NCI-H1105 treated with DMSO at 0.1 percent for 48 hours (cell line): ENCODE results near the gene GGA1.
"Not testable (repeated sequence)": the region's sequence is repeated elsewhere in the genome, so short reads cannot be mapped to it uniquely, and the experiment has no call there.

ENCODE experiments used
- DNase-seq: peaks from one replicate; lab custom pipeline; 2025; lab: John Stamatoyannopoulos, UW

Gene GGA1

DNA sequence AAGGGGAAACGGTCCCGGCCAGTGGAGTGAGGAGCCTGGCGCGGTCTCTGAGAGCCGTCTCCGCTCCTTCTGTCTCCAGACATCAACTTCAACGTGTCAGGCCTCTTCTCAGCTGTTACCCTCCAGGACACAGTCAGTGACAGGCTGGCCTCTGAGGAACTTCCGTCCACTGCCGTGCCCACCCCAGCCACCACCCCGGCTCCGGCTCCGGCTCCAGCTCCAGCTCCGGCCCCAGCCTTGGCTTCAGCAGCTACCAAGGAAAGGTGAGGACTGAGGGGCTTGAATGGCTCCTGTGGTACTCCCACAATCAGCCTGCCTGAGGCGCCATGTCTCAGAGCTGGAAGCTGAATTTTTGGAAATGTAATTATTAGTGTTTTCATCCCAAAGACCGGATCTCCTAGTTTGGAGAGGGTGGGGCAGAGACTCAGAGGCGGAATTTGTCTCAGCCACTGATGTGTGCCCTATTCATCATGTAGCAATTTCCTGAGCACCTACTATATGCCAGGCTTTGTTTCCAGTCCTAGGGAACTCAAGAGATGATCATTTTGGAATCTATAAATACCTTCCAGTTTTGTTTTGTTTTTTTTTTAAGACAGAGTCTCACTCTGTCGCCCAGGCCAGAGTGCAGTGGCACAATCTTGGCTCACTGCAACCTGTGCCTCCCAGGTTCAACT lies 42.0 kb downstream of the GGA1 start:
- no peak for DNase-seq

DNA sequence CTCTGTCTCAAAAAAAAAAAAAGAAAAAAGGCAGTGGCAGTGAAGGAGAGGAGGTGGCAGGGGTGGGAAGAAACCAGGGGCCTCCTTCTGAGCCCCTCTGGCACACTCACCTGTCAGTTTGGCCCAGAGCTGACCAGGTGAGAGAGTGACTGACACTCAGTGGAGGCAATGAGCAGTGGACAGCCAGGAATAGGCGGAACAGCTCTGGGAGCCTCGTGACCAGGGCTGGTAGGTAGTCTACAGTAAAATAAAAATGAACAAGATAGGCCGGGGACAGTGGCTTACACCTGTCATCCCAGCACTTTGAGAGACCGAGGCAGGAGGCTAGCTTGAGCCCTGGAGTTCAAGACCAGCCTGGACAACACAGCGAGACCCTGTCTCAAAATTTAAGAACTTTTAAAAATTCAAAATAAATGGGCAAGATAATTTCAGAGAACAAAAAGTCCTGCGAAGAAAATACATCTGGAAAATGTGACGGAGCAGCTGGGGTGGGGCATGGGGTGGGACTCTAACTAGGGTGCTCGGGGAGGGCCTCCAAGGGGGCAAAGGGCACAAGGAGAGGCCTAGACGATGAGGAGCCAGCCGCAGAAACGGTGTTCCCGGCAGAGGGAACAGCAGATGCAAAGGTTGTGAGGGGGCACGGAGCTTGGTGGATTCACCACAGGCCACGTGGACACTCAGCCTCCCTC lies 46.1 kb downstream of the GGA1 start:
- no peak for DNase-seq

DNA sequence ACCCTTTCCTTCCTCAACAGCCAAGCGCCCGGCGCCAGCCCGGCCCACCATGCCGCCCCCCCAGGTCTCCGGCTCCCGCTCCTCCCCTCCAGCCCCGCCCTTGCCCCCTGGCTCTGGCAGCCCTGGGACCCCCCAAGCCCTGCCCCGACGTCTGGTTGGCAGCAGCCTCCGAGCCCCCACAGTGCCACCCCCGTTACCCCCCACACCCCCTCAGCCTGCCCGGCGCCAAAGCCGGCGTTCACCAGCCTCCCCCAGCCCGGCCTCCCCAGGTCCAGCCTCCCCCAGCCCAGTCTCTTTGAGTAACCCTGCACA lies 46.6 kb downstream of the GGA1 start:
- DNase-seq: no peak

DNA sequence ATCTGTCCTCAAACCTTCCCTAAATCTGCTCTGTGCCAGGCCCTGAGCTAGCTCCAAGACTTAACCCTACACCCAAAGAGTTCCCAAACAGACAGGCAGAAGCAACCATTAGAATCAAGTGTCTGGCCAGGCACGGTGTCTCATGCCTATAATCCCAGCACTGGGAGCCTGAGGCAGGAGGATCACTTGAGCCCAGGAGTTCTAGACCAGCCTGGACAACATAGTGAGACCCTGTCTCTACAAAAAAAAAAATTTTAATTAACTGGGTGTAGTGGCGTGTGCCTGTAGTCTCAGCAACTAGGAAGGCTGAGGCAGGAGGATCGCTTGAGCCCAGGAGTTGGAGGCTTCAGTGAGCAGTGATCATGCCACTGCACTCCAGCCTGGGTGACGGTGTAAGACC lies 47.9 kb downstream of the GGA1 start:
- DNase-seq: not testable (repeated sequence)

DNA sequence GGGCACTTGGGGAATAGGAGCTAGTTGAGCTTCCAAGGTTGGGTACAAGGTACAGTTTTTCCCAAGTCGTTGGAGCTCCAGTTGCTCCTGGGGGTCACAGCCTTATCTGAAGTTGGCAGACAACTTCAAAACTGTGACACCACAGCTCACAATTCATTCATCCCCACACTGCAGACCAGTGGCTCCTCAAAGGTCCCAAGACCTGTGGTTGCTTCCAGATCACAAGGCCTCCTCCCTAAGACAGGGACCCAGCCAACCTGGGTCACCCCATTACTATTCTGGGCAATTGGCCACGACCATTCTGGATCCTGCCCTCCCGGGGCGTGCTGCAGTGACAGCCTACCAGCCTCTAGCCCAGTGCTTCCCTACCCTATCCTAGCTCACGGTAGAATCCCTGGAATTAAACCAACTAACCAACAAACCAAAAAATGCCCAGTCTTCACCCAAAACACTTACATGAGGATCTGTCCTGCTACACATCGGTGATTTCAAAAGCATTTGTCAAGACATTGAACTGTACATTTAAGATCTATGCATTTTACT lies 49.0 kb downstream of the GGA1 start:
- DNase-seq: no peak

DNA sequence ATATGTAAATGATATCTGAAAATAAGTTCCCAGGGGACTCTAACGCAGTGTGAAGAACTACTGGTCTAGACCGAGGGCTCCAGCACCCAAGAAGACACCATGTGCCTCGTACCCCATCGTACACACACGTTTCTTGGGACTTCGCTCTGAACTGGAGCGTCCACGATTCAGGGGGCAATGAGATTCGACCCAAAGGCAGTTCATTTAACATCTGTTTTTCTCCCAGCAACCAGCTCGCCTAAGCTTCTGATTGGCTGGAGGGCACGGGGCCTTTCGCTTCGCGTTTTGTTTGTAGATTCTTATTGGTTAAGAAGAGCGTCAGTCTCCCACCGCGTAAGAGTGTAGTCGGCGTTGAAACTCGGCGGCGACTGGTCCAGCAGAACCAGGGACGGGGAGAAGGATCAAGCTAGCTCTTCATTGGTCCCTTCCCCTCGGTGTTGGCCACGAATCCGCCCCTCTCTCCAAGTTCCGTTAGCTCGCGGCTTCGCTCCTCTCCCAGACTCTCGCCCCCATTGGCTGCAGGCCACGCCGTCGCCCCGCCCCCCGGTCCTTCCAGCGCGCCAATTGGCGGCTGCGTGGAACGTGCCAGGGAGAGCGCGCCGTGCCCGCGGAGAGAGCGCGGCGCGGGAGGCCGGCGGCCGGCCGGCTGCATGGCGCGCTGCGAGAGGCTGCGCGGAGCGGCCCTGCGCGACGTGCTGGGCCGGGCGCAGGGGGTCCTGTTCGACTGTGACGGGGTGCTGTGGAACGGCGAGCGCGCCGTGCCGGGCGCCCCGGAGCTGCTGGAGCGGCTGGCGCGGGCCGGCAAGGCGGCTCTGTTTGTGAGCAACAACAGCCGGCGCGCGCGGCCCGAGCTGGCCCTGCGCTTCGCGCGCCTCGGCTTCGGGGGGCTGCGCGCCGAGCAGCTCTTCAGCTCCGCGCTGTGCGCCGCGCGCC lies 49.8 kb downstream of the GGA1 start, which contains the start of gene PDXP:
TSS of gene PDXP (plus strand) at position 591 of the 933 bp plus-strand sequence. CDS start at position 651, 60 bp downstream.
- peak; percentile 99 for DNase-seq

DNA sequence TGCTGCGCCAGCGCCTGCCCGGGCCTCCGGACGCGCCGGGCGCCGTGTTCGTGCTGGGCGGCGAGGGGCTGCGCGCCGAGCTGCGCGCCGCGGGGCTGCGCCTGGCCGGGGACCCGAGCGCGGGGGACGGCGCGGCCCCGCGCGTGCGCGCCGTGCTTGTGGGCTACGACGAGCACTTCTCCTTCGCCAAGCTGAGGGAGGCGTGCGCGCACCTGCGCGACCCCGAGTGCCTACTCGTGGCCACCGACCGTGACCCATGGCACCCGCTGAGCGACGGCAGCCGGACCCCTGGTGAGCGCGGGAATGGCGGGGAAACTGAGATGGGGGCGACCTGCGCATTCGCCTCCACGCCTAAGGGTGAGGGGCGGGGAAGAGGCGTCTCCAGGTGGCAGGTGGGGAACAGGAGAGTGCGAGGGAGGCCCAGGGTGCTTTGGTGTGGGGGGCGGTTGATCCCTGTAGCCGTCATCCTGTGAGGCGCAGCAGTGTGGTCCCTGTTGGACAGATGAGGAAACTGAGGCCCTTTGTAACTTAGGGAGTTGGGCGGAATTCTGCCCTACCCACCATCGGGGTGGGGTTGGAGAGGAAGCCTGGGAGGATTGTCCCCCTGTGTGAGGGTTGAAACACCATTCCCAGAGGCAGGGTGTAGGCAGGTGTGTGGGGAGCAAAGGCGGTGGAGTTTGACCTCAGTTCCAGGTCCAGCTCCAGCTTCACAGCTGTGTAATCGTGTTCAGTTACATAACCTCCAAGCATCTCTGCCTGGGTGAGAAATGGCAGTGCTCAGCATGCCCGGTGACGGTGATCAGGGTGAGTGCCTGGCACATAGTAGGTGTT lies 50.6 kb downstream of the GGA1 start:
- DNase-seq: no peak

DNA sequence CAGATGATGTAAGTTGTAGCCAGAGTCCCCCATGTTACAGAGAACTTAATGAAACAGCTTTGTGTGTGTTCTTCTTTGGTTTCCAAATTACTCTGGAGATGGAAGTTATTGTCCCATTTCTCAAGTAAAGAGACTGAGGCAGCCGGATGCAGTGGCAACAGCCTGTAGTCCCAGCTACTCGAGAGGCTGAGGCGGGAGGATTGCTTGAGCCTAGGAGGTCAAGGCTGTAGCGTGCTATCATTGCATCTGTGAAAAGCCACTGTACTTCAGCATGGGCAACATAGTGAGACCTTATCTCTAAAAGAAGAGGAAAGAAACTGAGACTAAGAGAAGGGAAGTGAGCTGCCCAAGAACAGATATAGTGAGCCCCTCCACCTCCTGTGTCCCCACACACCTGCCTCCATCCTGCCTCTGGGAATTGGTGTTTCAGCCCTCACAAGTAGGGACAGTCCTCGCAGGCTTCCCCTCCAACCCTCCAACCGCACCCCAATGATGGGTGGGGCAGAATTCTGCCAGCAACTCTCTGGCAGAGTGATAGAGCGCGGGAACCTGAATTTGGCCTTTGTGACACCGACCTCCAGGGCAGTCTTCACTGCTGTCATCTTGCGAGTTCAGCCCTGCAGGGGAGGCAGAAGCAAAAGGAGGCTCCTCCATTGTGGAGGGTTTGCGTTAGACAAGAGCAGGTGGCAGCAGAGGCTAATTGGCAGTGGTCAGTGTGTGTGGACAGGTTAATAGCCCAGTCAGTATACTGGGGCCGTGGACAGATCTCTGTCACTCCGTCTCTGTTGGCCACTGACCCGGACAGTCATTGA lies 51.5 kb downstream of the GGA1 start:
- no peak for DNase-seq

DNA sequence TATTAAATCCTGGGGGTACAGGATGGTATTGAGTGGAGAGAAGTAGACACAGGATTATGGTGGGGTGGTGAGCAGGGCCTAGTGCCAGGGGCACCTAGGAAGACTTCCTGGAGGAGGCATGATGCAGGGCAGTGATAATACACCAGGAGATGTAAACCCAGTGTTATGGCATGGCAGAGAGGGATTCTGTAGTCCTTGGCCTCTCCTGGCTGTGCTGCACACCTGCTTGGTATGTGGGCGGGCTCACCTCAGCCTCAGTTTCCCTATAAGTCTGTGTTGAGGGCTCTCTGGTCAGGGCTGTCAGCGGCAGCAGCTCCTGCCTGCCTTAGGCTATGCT lies 52.0 kb downstream of the GGA1 start:
- DNase-seq: no peak

DNA sequence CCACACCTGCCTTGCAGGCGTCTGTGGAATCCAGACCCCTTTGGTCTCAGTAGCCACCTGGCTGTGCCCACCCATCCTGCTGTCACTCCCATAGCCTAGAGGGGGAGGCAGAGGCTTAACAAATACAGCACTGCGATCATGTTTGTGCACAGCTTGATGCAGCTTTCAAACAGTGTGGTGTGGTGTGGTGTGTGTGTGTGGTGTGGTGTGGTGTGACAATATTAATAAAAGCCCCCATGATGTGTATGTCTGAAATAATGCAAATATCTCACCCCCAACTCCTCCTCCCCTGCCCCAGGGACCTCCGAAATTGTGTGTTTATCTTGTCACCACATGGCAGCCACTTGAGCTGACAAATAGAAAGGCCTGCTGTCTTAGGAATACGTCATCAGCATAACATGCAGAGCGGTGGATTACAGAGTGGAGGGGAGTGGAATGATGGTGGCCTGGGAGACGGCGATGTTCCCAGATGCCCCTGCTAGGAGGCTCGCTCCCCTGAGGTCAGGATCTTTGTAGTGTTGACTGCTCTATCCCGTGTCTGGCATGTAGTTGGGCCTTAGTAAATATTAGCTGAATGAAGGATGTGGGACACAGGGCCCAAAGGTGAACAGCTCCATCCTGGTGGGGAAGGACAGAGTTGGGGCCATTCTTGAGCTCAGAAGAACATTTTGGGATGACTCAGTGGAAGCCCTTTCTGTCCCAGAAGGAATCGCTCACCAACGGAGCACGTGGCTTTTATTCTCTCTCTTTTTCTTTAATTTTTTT lies 52.7 kb downstream of the GGA1 start:
- peak; percentile 3 for DNase-seq

DNA sequence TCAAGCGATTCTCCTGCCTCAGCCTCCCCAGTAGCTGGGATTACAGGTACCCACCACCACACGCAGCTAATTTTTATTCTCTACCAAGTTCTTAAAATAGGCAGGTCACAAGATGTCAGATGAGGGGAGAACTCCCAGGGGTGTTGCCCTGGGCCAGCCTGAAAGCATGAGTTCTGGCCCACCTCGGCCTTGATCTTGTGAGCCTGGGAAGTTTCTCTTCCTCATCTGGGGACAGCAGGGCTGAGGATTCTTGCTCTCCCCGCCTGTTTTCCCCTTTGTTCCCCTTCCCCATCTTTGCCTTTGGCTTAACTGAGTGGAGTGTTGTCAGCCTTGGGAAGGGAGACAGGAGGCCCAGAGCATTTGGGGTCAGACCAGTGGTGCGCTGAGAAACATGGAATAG lies 53.4 kb downstream of the GGA1 start:
- DNase-seq: no peak

DNA sequence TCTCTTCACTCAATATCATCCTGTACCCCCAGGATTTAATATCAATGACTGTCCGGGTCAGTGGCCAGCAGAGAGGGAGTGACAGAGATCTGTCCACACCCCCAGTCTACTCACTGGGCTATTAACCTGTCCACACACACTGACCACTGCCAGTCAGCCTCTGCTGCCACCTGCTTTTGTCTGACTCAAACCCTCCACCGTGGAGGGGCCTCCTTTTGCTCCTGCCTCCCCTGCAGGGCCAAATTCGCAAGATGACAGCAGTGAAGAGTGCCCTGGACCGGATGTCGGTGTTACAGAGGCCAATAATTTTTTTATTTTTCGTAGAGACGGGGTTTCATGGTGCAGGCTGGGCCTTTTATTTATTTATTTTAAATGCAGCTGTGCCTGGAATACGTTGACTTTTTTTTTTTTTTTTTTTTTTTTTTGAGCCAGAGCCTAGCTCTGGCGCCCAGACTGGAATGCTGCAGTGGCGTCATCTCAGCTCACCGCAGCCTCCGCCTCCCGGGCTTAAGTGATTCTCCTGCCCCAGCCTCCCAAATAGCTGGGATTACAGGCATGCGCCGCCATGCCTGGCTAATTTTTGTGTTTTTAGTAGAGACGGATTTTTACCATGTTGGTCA lies 55.0 kb downstream of the GGA1 start:
- no peak for DNase-seq

DNA sequence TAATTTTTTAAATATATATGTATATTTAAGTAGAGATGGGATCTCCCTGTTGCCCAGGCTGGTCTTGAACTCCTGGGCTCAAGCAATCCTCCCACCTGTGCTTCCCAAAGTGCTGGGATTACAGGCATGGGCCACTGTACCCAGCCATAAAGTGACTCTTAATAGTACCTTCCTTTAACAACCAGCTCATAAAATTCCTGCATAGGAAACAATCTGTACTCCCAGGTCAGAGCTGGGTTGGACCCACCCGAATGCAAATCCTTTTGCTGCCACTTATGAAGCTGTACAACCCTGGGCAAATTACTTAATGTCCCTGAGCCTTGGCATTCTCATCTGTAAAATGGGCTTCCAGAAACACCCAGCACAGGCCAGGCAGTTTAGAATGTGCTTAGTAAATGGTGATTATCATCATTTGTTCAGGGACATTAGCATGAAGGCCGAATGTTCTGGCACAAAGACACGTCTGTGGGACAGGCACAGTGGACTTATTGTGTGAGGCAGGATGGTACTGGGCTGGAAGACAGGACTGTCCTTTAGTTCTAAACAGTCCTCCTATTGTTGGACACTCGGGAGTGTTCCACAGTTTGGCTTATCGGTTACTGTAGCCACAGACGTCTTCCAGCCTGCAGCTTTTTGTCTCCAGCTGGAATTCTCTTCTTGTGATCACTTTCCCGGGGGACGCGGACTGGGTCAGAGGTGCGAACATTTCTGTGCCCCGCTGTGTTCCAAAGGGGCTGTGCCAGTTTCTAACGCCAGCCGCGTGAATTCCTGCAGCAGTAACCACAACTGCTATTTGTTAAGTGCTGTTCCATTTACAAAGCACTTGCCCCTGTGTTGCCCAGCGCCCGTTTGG lies 55.8 kb downstream of the GGA1 start:
- DNase-seq: no peak

DNA sequence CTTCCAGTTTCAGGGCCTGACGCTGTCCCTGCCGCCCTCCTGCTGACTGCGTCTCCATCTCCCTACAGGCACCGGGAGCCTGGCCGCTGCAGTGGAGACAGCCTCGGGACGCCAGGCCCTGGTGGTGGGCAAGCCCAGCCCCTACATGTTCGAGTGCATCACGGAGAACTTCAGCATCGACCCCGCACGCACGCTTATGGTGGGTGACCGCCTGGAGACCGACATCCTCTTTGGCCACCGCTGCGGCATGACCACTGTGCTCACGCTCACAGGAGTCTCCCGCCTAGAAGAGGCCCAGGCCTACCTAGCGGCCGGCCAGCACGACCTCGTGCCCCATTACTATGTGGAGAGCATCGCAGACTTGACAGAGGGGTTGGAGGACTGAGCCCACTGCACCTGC lies 56.9 kb downstream of the GGA1 start:
- DNase-seq: no peak

DNA sequence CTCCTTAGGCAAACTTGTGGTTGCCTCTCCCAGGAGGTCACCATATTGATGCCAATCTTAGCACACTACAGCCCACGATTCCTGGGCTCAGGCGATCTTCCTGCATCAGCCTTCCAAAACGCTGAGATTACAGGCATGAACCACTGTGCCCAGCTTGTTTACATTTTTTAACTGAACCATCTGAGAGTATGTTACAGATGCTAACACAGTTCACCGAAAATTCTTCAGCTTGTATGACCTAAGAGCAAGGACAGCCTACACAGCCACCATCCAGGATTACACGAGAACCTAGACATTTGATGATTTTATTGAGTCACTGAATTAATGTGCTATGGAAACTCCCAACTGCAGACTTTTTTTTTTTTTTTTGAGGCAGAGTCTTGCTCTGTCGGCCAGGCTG lies 61.0 kb downstream of the GGA1 start:
- DNase-seq: no peak

DNA sequence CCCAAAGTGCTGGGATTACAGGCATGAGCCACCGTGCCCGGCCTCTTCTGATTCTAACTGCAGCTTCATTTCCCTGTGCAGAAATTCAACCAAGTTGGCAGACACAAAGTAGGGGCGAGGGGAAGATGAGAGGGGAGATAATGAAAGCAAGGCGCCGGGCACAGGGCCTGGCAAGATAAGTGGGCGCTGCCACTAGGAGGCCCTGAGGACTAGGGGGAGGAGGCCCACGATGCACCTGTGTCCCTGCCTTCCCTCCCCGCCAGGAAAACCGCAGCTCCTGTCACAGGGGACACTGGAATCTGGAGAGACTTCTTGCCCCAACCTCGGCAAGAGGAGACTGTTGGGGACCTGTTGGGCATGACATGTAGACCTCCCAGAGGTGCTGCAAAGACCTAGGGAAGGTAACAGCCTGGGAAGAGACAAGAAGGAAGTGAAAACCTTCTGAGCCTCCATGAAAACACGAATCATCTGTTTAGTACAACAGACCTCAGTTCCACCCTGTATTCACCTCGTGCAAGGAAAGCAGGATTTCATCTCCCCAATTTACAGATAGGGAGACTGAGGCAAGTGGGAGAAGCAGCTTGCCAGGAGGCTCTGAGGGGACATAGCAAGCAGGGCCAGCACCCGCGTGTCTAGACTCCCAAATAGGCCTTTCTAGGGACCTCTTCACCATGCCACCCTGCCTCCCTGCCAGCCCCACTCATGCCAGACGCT lies 63.7 kb downstream of the GGA1 start:
- no peak for DNase-seq

DNA sequence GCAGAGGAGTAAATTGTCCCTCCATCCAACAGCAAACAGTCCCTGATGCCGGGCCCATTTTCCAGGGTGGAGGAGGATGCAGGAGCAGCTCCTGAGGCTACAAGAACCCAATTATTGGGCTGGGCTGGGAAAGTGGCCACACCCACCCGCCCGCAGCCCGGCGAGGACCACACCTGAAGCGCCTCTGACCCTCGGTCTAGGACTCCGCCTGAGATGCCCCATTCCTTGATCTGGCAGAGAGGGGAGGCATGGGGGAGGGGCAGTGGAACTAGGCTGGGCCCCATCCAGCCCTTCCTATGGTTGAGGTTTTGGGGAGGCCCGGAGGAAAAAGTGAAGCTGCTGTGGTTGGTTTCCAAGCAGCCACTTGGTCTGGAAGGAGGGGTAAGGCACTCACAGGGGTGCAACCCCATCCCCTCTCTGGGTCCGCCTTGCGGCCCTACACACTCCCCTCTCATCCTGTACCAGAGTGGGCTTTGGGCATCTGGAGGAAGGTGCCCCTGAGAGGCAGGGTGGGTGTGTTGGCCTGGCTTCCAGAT lies 64.4 kb downstream of the GGA1 start:
- no peak for DNase-seq

DNA sequence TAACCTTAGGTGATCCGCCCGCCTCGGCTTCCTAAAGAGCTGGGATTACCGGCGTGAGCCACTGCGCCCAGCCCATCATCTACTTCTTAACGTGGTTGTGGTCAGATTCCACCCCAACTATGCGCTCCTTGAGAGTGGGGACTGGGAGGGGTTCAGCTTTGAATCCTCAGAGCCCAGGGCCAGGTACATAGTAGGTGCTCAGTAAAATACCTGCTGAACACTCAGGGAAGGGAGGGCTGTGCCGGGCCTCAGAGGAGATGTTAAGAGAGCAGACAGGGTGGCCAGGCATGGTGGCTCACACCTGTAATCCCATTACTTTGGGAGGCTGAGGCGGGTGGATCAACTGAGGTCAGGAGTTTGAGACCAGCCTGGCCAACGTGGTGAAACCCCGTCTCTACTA lies 65.6 kb downstream of the GGA1 start:
- no peak for DNase-seq
